GM12878 (cell line): Measurements from ENCODE around the gene DDHD1. TPM values are rescaled to one million over a fixed set of nuclear protein-coding genes. Genes with fewer than 3 reads are reported as not detected.

ENCODE experiments used
- BHLHE40 ChIP-seq, 2 experiments: fragments of 450-650 bp in 1 of 2; IDR thresholded peaks; 2 replicates each; pipeline ENCODE4 v1.6.1; 2011 to 2017; ENCODE audit warnings: low read depth in 2 of 2, borderline replicate concordance in 1 of 2, improper control_type of control experiment in 1 of 2, low read length in 1 of 2, mild to moderate bottlenecking in 1 of 2
- CREM ChIP-seq: IDR thresholded peaks from 2 replicates; pipeline ENCODE4 v1.6.1; 2014; ENCODE audit warnings: antibody characterized with exemption, low read depth
- FOS ChIP-seq: IDR thresholded peaks from 3 replicates; pipeline ENCODE4 v1.6.1; 2011; ENCODE audit warnings: borderline replicate concordance; ENCODE audit not compliant: insufficient read length; ENCODE audit errors: extremely low read depth
- HCFC1 ChIP-seq: fragments of 150-350 bp; IDR thresholded peaks from 2 replicates; pipeline ENCODE4 v1.6.1; 2014; ENCODE audit warnings: low read length
- POLR2A ChIP-seq: IDR thresholded peaks from 2 replicates; pipeline ENCODE4 v1.6.1; 2011; ENCODE audit warnings: low read depth, mild to moderate bottlenecking, low read length
- POLR2AphosphoS2 ChIP-seq: IDR thresholded peaks from 2 replicates; pipeline ENCODE4 v1.6.1; 2011; ENCODE audit warnings: low read depth, mild to moderate bottlenecking, low read length, improper control_type of control experiment, moderate library complexity
- SKIL ChIP-seq: fragments of 450-650 bp; IDR thresholded peaks from 2 replicates; pipeline ENCODE4 v1.6.1; 2017; ENCODE audit warnings: mild to moderate bottlenecking, low read depth, inconsistent platforms; ENCODE audit not compliant: poor library complexity, severe bottlenecking
- SMAD5 ChIP-seq: IDR thresholded peaks from 2 replicates; pipeline ENCODE4 v1.6.1; 2016; ENCODE audit warnings: antibody characterized with exemption, low read depth
- SUPT20H ChIP-seq: IDR thresholded peaks from 2 replicates; pipeline ENCODE4 v1.6.1; 2011; ENCODE audit warnings: low read depth, mild to moderate bottlenecking, low read length, moderate library complexity, borderline replicate concordance; ENCODE audit not compliant: control insufficient read depth
- TARDBP ChIP-seq: IDR thresholded peaks from 2 replicates; pipeline ENCODE4 v1.6.1; 2016; ENCODE audit warnings: borderline replicate concordance
- ZBTB4 ChIP-seq: fragments of 450-650 bp; formaldehyde crosslinking; IDR thresholded peaks from 2 replicates; pipeline ENCODE4 v1.4.0; 2022; ENCODE audit warnings: mild to moderate bottlenecking, moderate library complexity
- ZZZ3 ChIP-seq: IDR thresholded peaks from 2 replicates; pipeline ENCODE4 v1.6.1; 2011; ENCODE audit warnings: low read depth; ENCODE audit not compliant: control insufficient read depth, insufficient read length
- polyA plus RNA-seq, 11 experiments: library from polyadenylated mRNA; depleted of rRNA in 4 of 11; unstranded in 6 of 11; stranded (reverse) in 5 of 11; fragments of >200 nt; fragmentation: Nextera tagmentation in 4 of 11; fragmentation: Illumina TruSeq in 1 of 11; extraction: Ambion mirVana in 4 of 11; extraction: Trizol in 1 of 11; gene quantifications; 1 replicate in 1 of 11; 2 replicates in 10 of 11; pipeline versions ENCODE4 v1.2.1 to v1.2.3, GENCODE V29; 2011 to 2016; ENCODE audit warnings: inconsistent platforms in 2 of 11, missing spikeins in 2 of 11, low read depth in 1 of 11
- total RNA-seq, 4 experiments: library from RNA; depleted of rRNA in 3 of 4; stranded (reverse); fragments of >200 nt in 3 of 4; fragmentation: Illumina TruSeq in 1 of 4; extraction: Trizol in 1 of 4; gene quantifications; 2 replicates each; pipeline versions ENCODE4 v1.2.1 to v1.2.3, GENCODE V29; 2013 to 2021
- TF ChIP-seq, protein P1 (sequence below): fragments of 150-350 bp; IDR thresholded peaks from 2 replicates; pipeline ENCODE4 v1.6.1; 2014; ENCODE audit warnings: mild to moderate bottlenecking, low read depth, low read length
- TF ChIP-seq, protein P2 (sequence below): IDR thresholded peaks from 2 replicates; pipeline ENCODE4 v1.6.1; 2011; ENCODE audit warnings: borderline replicate concordance, low read depth, mild to moderate bottlenecking, moderate library complexity, low read length; ENCODE audit not compliant: insufficient read depth, poor library complexity, severe bottlenecking
- TF ChIP-seq, protein P3 (sequence below): IDR thresholded peaks from 2 replicates; pipeline ENCODE4 v1.6.1; 2011; ENCODE audit warnings: borderline replicate concordance, low read depth, mild to moderate bottlenecking, moderate library complexity, mixed read lengths, low read length; ENCODE audit not compliant: insufficient read depth; ENCODE audit errors: extremely low read length

DDHD1 gene
- total and polyA plus RNA-seq, 10 of the 15 experiments (the other 5 are each of a cell fraction or from before 2014, with no cell fraction given), result 7.7 to 52.3 (median 28.5) TPM

GRCh38 chr14:53180272-53181221 is 27.4 kb upstream of the DDHD1 start (continued):
- TF ChIP-seq FOS, result no peak
- no peak for TF ChIP-seq SUPT20H
- TF ChIP-seq TARDBP, result no peak
- TF ChIP-seq, protein P1, sequence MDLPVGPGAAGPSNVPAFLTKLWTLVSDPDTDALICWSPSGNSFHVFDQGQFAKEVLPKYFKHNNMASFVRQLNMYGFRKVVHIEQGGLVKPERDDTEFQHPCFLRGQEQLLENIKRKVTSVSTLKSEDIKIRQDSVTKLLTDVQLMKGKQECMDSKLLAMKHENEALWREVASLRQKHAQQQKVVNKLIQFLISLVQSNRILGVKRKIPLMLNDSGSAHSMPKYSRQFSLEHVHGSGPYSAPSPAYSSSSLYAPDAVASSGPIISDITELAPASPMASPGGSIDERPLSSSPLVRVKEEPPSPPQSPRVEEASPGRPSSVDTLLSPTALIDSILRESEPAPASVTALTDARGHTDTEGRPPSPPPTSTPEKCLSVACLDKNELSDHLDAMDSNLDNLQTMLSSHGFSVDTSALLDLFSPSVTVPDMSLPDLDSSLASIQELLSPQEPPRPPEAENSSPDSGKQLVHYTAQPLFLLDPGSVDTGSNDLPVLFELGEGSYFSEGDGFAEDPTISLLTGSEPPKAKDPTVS, result no peak
- TF ChIP-seq POLR2AphosphoS2, result no peak
- peak; percentile 38 to 52; a peak in 1 of 4 replicates for TF ChIP-seq BHLHE40 (IDR thresholded peaks at IDR 0.05; ENCODE audit: borderline replicate concordance in 1 of 2, low read depth in 2 of 2, low read length in 1 of 2)
- TF ChIP-seq HCFC1, result no peak
- TF ChIP-seq, protein P2, sequence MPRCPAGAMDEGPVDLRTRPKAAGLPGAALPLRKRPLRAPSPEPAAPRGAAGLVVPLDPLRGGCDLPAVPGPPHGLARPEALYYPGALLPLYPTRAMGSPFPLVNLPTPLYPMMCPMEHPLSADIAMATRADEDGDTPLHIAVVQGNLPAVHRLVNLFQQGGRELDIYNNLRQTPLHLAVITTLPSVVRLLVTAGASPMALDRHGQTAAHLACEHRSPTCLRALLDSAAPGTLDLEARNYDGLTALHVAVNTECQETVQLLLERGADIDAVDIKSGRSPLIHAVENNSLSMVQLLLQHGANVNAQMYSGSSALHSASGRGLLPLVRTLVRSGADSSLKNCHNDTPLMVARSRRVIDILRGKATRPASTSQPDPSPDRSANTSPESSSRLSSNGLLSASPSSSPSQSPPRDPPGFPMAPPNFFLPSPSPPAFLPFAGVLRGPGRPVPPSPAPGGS, result peak; percentile 76
- TF ChIP-seq SMAD5, result no peak
- TF ChIP-seq ZBTB4 (CRISPR knock-in tag), result no peak
- TF ChIP-seq, protein P3, sequence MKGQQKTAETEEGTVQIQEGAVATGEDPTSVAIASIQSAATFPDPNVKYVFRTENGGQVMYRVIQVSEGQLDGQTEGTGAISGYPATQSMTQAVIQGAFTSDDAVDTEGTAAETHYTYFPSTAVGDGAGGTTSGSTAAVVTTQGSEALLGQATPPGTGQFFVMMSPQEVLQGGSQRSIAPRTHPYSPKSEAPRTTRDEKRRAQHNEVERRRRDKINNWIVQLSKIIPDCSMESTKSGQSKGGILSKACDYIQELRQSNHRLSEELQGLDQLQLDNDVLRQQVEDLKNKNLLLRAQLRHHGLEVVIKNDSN, result no peak
- TF ChIP-seq CREM, result peak; percentile 64
- no peak for TF ChIP-seq ZZZ3
- TF ChIP-seq POLR2A, result no peak
- peak; percentile 93 for TF ChIP-seq SKIL
